H9 (cell line): ENCODE measurements around the gene RNF128. TPM values are rescaled to one million over a fixed set of nuclear protein-coding genes. Genes with fewer than 3 reads are reported as not detected.

Source experiments
- DNase-seq: peaks from one replicate; pipeline ENCODE4 v3.0.0-alpha.2; 2017
- H2AFZ ChIP-seq: one replicate; pipeline ENCODE4 v1.6.1; 2013; ENCODE audit warnings: mild to moderate bottlenecking, low read length, control low read depth, moderate library complexity
- H2AK5ac ChIP-seq: 2 replicates; pipeline ENCODE4 v1.6.1; 2013; ENCODE audit warnings: low read length, control low read depth, mixed read lengths; ENCODE audit not compliant: insufficient read length
- H2BK120ac ChIP-seq: one replicate; pipeline ENCODE4 v1.6.1; 2013; ENCODE audit warnings: low read depth, mild to moderate bottlenecking, low read length, control low read depth, inconsistent platforms; ENCODE audit not compliant: poor library complexity, severe bottlenecking
- H2BK12ac ChIP-seq: 2 replicates; pipeline ENCODE4 v1.6.1; 2013; ENCODE audit warnings: low read length, control low read depth, mixed read lengths, low read depth; ENCODE audit not compliant: insufficient read length
- H2BK15ac ChIP-seq: 2 replicates; pipeline ENCODE4 v1.6.1; 2013; ENCODE audit warnings: low read depth, low read length, control low read depth
- H2BK20ac ChIP-seq: one replicate; pipeline ENCODE4 v1.6.1; 2013; ENCODE audit warnings: low read depth, mild to moderate bottlenecking, low read length, control low read depth, inconsistent platforms; ENCODE audit not compliant: poor library complexity, severe bottlenecking
- H2BK5ac ChIP-seq: 2 replicates; pipeline ENCODE4 v1.6.1; 2013; ENCODE audit warnings: low read length, control low read depth, mixed read lengths; ENCODE audit not compliant: insufficient read length
- H3K14ac ChIP-seq: 2 replicates; pipeline ENCODE4 v1.6.1; 2013; ENCODE audit warnings: low read length, control low read depth; ENCODE audit not compliant: insufficient read depth
- H3K18ac ChIP-seq: 2 replicates; pipeline ENCODE4 v1.6.1; 2013; ENCODE audit warnings: low read depth, mild to moderate bottlenecking, mixed read lengths, low read length, control low read depth; ENCODE audit not compliant: insufficient read length
- H3K23ac ChIP-seq: 2 replicates; pipeline ENCODE4 v1.6.1; 2013; ENCODE audit warnings: low read length, control low read depth, mixed read lengths, low read depth; ENCODE audit not compliant: insufficient read length
- H3K23me2 ChIP-seq: 2 replicates; pipeline ENCODE4 v1.6.1; 2013; ENCODE audit warnings: low read depth, mild to moderate bottlenecking, mixed read lengths, low read length, control low read depth; ENCODE audit not compliant: insufficient read length, poor library complexity, severe bottlenecking
- H3K27ac ChIP-seq: 2 replicates; pipeline ENCODE4 v1.5.1; 2013; ENCODE audit warnings: low read length, control low read depth, mixed read lengths, low read depth; ENCODE audit not compliant: insufficient read length
- H3K27me3 ChIP-seq: 2 replicates; pipeline ENCODE4 v1.6.1; 2013; ENCODE audit warnings: low read length, control low read depth, inconsistent platforms; ENCODE audit not compliant: insufficient read depth
- H3K4ac ChIP-seq: 2 replicates; pipeline ENCODE4 v1.6.1; 2013; ENCODE audit warnings: low read depth, mild to moderate bottlenecking, control low read depth, inconsistent platforms, low read length, moderate library complexity
- H3K4me1 ChIP-seq: 2 replicates; pipeline ENCODE4 v1.6.1; 2013; ENCODE audit warnings: low read length, control low read depth, inconsistent platforms; ENCODE audit not compliant: insufficient read depth
- H3K4me2 ChIP-seq: 2 replicates; pipeline ENCODE4 v1.6.1; 2013; ENCODE audit warnings: low read length, control low read depth, mixed read lengths; ENCODE audit not compliant: insufficient read length, insufficient read depth
- H3K56ac ChIP-seq: 2 replicates; pipeline ENCODE4 v1.6.1; 2013; ENCODE audit warnings: low read depth, mild to moderate bottlenecking, mixed read lengths, low read length, control low read depth; ENCODE audit not compliant: insufficient read length
- H3K79me1 ChIP-seq: 2 replicates; pipeline ENCODE4 v1.6.1; 2013; ENCODE audit warnings: low read depth, mild to moderate bottlenecking, moderate library complexity, low read length, control low read depth, inconsistent platforms; ENCODE audit not compliant: insufficient read depth, poor library complexity, severe bottlenecking
- H3K79me2 ChIP-seq: 2 replicates; pipeline ENCODE4 v1.6.1; 2013; ENCODE audit warnings: low read length, control low read depth, inconsistent platforms; ENCODE audit not compliant: insufficient read depth
- H3K9ac ChIP-seq: 2 replicates; pipeline ENCODE4 v1.6.1; 2013; ENCODE audit warnings: low read length, control low read depth, mixed read lengths; ENCODE audit not compliant: insufficient read length; ENCODE audit errors: extremely low read depth
- H3K9me3 ChIP-seq: one replicate; pipeline ENCODE4 v1.6.1; 2013; ENCODE audit warnings: low read depth, low read length, inconsistent platforms; ENCODE audit not compliant: control insufficient read depth
- H3T11ph ChIP-seq: one replicate; pipeline ENCODE4 v1.6.1; 2013; ENCODE audit warnings: mild to moderate bottlenecking, low read length, control low read depth, inconsistent platforms
- H4K20me1 ChIP-seq: one replicate; pipeline ENCODE4 v1.6.1; 2013; ENCODE audit not compliant: control insufficient read depth, insufficient read length, insufficient read depth
- H4K5ac ChIP-seq: 2 replicates; pipeline ENCODE4 v1.6.1; 2013; ENCODE audit warnings: low read depth, mild to moderate bottlenecking, mixed read lengths, low read length, control low read depth; ENCODE audit not compliant: insufficient read length
- H4K8ac ChIP-seq: replicated peaks from 2 replicates; pipeline ENCODE4 v1.6.1; 2013; ENCODE audit warnings: low read length, control low read depth, mixed read lengths, low read depth; ENCODE audit not compliant: insufficient read length
- H4K91ac ChIP-seq: 2 replicates; pipeline ENCODE4 v1.6.1; 2013; ENCODE audit warnings: low read depth, mild to moderate bottlenecking, moderate library complexity, mixed read lengths, low read length, control low read depth; ENCODE audit not compliant: insufficient read length
- H3K27ac Mint-ChIP-seq, 3 experiments: 2 replicates in 2 of 3; 3 replicates in 1 of 3; pipeline ENCODE4 v1.8.0; 2020 to 2021; ENCODE audit warnings: mixed read lengths in 3 of 3, mild to moderate bottlenecking in 1 of 3, moderate library complexity in 1 of 3
- H3K27me3 Mint-ChIP-seq: 2 replicates; pipeline ENCODE4 v1.8.0; 2021; ENCODE audit warnings: low read depth, mild to moderate bottlenecking, moderate library complexity, mixed read lengths
- H3K36me3 Mint-ChIP-seq, 3 experiments: 2 replicates in 2 of 3; 3 replicates in 1 of 3; pipeline ENCODE4 v1.8.0; 2020 to 2021; ENCODE audit warnings: low read depth in 3 of 3, mixed read lengths in 3 of 3; ENCODE audit not compliant: insufficient read depth in 1 of 3
- H3K4me1 Mint-ChIP-seq, 2 experiments: 2 replicates each; pipeline ENCODE4 v1.8.0; 2020; ENCODE audit warnings: mixed read lengths in 2 of 2
- H3K4me3 Mint-ChIP-seq, 2 experiments: 2 replicates in 1 of 2; 3 replicates in 1 of 2; pipeline ENCODE4 v1.8.0; 2020 to 2021; ENCODE audit warnings: mild to moderate bottlenecking in 2 of 2, mixed read lengths in 2 of 2, moderate library complexity in 1 of 2
- H3K9me3 Mint-ChIP-seq, 2 experiments: 2 replicates in 1 of 2; 3 replicates in 1 of 2; pipeline ENCODE4 v1.8.0; 2020; ENCODE audit warnings: mild to moderate bottlenecking in 2 of 2, mixed read lengths in 2 of 2, moderate library complexity in 1 of 2
- WGBS: extraction: QIAGEN DNeasy Blood & Tissue Kit; methylation state at CpG from one replicate; pipeline ENCODE4 v1.1.7; 2013; ENCODE audit warnings: missing lambda C conversion rate, low lambda C conversion rate, mixed read lengths; ENCODE audit not compliant: insufficient read length; ENCODE audit errors: extremely low coverage; 5-methylcytosine and 5-hydroxymethylcytosine counted together
- total RNA-seq: library from RNA; stranded (reverse); gene quantifications from 2 replicates; pipeline ENCODE4 v1.2.1, GENCODE V29; 2021
- TF ChIP-seq, protein P1 (sequence below): fragments of 200-600 bp; sonication (generic); conservative IDR thresholded peaks from 3 replicates; pipeline ENCODE4 v1.8.0; 2021; ENCODE audit warnings: antibody characterized with exemption, mild to moderate bottlenecking

RNF128 gene
- total RNA-seq, 1 experiment from 2014 or later: 0.13 TPM

DNA sequence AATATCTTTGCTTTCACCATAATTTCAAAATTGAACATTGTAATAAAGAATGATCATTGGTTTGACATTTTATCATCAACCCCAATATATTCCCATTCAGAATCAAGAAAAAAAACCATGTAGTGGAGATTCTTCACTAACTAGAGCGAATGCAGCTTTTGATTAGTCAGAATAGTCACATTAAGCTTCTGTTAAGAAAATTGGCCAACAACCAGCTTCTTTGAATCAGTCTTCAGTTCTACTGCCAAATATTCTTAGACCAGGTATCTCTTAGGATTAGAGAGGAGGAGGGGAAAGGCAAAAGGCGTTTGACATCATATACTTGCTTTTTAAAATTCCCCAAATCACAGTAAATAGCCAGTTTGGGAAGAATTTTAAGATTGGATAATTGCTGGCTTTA lies 53.8 kb downstream of the RNF128 start:
- no peak overlapping the region for H3K18ac ChIP-seq
- H3K27me3 ChIP-seq: no peaks in the 10 kb centered on the region
- H2BK12ac ChIP-seq: no peak overlapping the region
- H3K23ac ChIP-seq: no peak overlapping the region
- no CpG with 5 or more reads among the region's 2 CpGs for WGBS
- no peaks in the 10 kb centered on the region for H3K9me3 ChIP-seq
- no peaks in the 10 kb centered on the region for H3K23me2 ChIP-seq
- Mint-ChIP-seq H3K27me3 (no peaks in the 10 kb centered on the region), H3K4me3 (no peak overlapping the region), H3K4me1 (peaks cover 14 to 22% of the 10 kb centered on the region in 2 experiments), H3K27ac (no peak overlapping the region; a peak in 1 of 7 replicates), H3K36me3 (no peaks in the 10 kb centered on the region), H3K9me3 (peaks cover 0 to 21% of the 10 kb centered on the region in 2 experiments; a peak in 2 of 5 replicates)
- no peaks in the 10 kb centered on the region; the same call in 1 of the 2 replicates for H3K4me1 ChIP-seq
- no peak for DNase-seq
- no peak overlapping the region for H4K91ac ChIP-seq
- no peak overlapping the region for H3T11ph ChIP-seq
- no peaks in the 10 kb centered on the region for H3K79me2 ChIP-seq
- no peak overlapping the region for H3K4ac ChIP-seq
- no peak overlapping the region for H2BK5ac ChIP-seq
- no peak overlapping the region for H4K5ac ChIP-seq
- no peak overlapping the region for H2BK120ac ChIP-seq
- H3K27ac ChIP-seq: no peak overlapping the region
- no peak overlapping the region for H3K14ac ChIP-seq
- H4K20me1 ChIP-seq: no peaks in the 10 kb centered on the region
- H2AK5ac ChIP-seq: no peak overlapping the region
- H4K8ac ChIP-seq: no peak overlapping the region
- no peak overlapping the region for H3K4me2 ChIP-seq
- H2BK15ac ChIP-seq: no peak overlapping the region
- no peak overlapping the region for H2BK20ac ChIP-seq
- H3K9ac ChIP-seq: no peak overlapping the region
- no peaks in the 10 kb centered on the region for H3K79me1 ChIP-seq
- H3K56ac ChIP-seq: no peak overlapping the region
- H2AFZ ChIP-seq: no peak overlapping the region
- TF ChIP-seq, protein P1, sequence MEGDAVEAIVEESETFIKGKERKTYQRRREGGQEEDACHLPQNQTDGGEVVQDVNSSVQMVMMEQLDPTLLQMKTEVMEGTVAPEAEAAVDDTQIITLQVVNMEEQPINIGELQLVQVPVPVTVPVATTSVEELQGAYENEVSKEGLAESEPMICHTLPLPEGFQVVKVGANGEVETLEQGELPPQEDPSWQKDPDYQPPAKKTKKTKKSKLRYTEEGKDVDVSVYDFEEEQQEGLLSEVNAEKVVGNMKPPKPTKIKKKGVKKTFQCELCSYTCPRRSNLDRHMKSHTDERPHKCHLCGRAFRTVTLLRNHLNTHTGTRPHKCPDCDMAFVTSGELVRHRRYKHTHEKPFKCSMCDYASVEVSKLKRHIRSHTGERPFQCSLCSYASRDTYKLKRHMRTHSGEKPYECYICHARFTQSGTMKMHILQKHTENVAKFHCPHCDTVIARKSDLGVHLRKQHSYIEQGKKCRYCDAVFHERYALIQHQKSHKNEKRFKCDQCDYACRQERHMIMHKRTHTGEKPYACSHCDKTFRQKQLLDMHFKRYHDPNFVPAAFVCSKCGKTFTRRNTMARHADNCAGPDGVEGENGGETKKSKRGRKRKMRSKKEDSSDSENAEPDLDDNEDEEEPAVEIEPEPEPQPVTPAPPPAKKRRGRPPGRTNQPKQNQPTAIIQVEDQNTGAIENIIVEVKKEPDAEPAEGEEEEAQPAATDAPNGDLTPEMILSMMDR: no peak
